Activated CD4-positive, alpha-beta T cell treated with anti-CD3 and anti-CD28 coated beads, Interleukin-2, amount 10 ng/mL, durations not matched to agents 7 days and 5 days (primary cell): ENCODE data around the gene OSBPL1A. TPM values are rescaled to one million over a fixed set of nuclear protein-coding genes. Genes with fewer than 3 reads are reported as not detected.

Source experiments
- CTCF ChIA-PET: fragments of 350-600 bp; sonication (Branson Sonifier 250); formaldehyde crosslinking; loops from one replicate; lab custom pipeline; 2021; ENCODE audit warnings: antibody characterized with exemption; lab: Charles Lee
- POLR2A ChIA-PET: fragments of 350-600 bp; sonication (Branson Sonifier 250); formaldehyde crosslinking; loops from one replicate; lab custom pipeline; 2021; ENCODE audit warnings: antibody characterized with exemption; lab: Charles Lee
- DNase-seq: peaks from one replicate; pipeline ENCODE4 v3.0.0-alpha.2; 2020
- H3K27ac Mint-ChIP-seq: one replicate; pipeline ENCODE4 v1.8.0; 2021; ENCODE audit warnings: mild to moderate bottlenecking, moderate library complexity, mixed read lengths
- H3K27me3 Mint-ChIP-seq: one replicate; pipeline ENCODE4 v1.8.0; 2021; ENCODE audit warnings: mixed read lengths
- H3K36me3 Mint-ChIP-seq: one replicate; pipeline ENCODE4 v1.8.0; 2021; ENCODE audit warnings: low read depth, mixed read lengths
- H3K4me1 Mint-ChIP-seq: one replicate; pipeline ENCODE4 v1.8.0; 2021; ENCODE audit warnings: mixed read lengths
- H3K4me3 Mint-ChIP-seq: one replicate; pipeline ENCODE4 v1.8.0; 2021; ENCODE audit warnings: mild to moderate bottlenecking, moderate library complexity, mixed read lengths
- H3K9me3 Mint-ChIP-seq: one replicate; pipeline ENCODE4 v1.8.0; 2021; ENCODE audit warnings: mixed read lengths
- total RNA-seq, 2 experiments: library from RNA; stranded (reverse); gene quantifications; one replicate each; pipeline ENCODE4 v1.2.3, GENCODE V29; 2021

Gene OSBPL1A
- total RNA-seq, 2 experiments from 2014 or later = 1.00 to 1.4 TPM

DNA sequence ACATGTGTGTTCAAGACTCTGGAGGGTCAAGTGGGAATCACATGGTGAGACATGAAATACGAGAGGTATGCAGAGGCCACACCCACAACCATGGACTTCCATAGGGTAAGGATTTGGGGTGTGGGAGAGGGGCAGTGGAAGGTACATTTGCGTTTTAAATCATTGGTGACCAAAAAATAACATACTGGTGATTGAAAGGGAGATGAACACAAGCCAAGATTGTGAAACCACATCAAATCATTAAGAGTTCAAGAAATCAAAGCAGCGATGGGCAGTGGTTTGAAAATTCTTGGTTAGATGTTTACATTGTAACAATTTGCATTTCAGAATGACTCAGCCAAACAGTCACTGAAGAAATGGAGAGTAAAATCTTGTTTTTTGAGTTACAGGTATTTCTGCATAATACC, 260.7 kb downstream of the OSBPL1A start:
- H3K27ac Mint-ChIP-seq = no peak overlapping the region
- CTCF ChIA-PET = no interaction called here
- H3K4me1 Mint-ChIP-seq = peaks cover 33% of the 10 kb centered on the region

DNA sequence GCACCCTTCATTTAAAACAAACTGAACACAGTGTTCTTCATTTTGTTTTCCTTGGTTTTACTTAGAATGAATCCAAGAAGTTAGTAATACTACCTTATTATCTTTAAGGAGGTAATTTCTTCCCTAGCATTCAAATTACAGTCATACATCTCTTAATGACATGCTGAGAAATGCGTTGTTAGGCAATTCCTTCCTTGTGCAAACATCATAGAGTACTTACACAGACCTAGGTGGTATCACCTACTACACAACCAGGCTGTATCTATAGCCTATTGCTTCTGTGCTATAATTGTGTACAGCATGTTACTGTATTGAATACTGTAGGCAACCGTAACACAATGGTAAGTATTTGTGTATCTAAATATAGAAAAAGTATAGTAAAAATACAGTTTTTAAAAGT, 267.1 kb downstream of the OSBPL1A start:
- H3K27me3 Mint-ChIP-seq = no peaks in the 10 kb centered on the region
- peaks cover 2% of the 10 kb centered on the region for H3K4me1 Mint-ChIP-seq
- H3K9me3 Mint-ChIP-seq = no peaks in the 10 kb centered on the region
- ChIA-PET CTCF (no interaction called here), POLR2A (no interaction called here)
- no peak overlapping the region for H3K4me3 Mint-ChIP-seq
- peaks cover 68% of the 10 kb centered on the region for H3K36me3 Mint-ChIP-seq
- H3K27ac Mint-ChIP-seq = no peak overlapping the region
- DNase-seq = no peak

More for the DNA sequence above, 260.7 kb downstream of the OSBPL1A start:
- DNase-seq = no peak
- Mint-ChIP-seq H3K36me3 (peaks cover 47% of the 10 kb centered on the region), H3K9me3 (no peaks in the 10 kb centered on the region), H3K27me3 (peaks cover 26% of the 10 kb centered on the region), H3K4me3 (no peak overlapping the region)
- POLR2A ChIA-PET = no interaction called here

DNA sequence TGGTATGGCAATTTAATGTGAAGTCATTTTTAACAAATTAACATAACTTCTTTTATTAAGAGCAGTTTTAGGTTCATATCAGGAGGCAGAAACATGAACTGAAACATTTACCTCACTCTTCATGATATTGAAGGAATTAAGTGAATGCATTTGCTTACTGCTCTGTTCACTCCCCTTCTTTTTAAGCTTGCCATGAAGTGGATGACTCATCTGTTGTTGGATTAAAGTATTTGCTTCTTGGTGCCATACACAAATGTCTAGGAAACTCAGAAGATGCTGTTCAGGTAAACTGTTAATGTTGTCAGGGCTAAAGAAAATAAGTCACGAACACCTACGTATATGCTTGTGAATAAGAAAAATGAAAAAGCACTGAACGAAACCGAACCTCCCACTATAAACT, 268.9 kb downstream of the OSBPL1A start:
- H3K4me1 Mint-ChIP-seq = peaks cover 2% of the 10 kb centered on the region
- no peaks in the 10 kb centered on the region for H3K9me3 Mint-ChIP-seq
- H3K27ac Mint-ChIP-seq = no peak overlapping the region
- CTCF ChIA-PET = no interaction called here
- no peak for DNase-seq
- POLR2A ChIA-PET = no interaction called here
- H3K4me3 Mint-ChIP-seq = no peak overlapping the region
- H3K36me3 Mint-ChIP-seq = peaks cover 62% of the 10 kb centered on the region
- H3K27me3 Mint-ChIP-seq = no peaks in the 10 kb centered on the region

DNA sequence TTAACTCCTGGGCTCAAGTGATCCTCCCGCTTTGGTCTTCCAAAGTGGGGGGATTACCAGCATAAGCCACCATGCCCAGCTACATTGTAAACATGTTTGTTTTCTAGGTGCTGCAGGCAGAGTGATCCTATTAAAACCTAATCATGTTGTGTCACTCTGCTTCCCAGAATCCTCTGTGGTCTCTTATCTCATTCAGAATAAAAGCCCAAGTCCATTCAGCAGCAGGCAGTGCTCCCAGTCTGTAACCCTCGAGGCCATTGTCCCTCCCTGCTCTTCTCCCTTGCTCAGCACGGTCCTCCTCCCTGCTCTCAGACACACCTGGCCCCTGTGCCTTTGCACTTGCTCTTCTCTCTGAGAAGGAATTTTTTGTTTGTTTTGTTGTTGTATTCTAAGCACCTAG, 269.9 kb downstream of the OSBPL1A start:
- Mint-ChIP-seq H3K9me3 (no peaks in the 10 kb centered on the region), H3K27ac (no peak overlapping the region), H3K27me3 (no peaks in the 10 kb centered on the region), H3K4me3 (no peak overlapping the region), H3K4me1 (peaks cover 2% of the 10 kb centered on the region), H3K36me3 (peaks cover 57% of the 10 kb centered on the region)
- ChIA-PET CTCF (no interaction called here), POLR2A (no interaction called here)
- no peak for DNase-seq

DNA sequence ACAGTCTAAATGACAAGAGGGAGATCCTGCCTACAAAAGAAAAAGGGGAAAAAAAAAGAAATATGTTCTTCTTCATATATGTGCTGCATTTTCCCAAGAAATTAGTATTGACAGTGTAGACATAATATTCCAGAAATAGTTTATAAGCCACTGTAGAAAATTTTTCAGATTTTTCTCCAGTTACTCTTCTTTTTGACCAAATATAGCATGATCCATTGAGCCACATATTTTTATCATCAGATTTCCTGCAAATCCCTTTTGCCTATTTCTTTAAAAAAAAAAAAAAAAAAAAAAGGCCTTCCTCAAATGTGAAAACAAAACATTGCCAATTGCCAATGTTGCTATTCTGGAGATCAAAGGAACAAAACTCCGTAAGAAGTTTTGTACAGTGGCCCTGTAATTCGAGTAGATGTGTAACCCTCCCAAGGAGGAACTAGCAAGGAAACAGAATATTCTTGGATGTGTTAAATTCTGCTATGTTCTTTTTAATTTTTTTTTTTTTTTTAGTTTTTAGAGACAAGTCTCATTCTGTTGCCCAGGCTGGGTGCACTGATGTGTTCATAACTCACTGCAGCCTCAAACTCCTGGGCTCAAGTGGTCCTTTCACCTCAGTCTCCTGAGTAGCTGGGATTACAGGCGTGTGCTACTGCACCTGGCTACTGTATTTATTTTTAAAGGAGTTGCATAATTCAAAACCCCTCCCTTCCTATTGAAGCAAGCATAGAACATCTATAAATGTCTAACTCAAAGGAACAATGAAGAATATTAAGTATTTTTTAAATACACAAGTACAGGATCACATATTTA, 271.3 kb downstream of the OSBPL1A start:
- Mint-ChIP-seq H3K27me3 (no peaks in the 10 kb centered on the region), H3K4me3 (no peak overlapping the region), H3K9me3 (no peaks in the 10 kb centered on the region), H3K27ac (no peak overlapping the region), H3K36me3 (peaks cover 52% of the 10 kb centered on the region), H3K4me1 (peaks cover 2% of the 10 kb centered on the region)
- CTCF ChIA-PET = interaction anchor here (0.7 kb wide), 1 partner anchor 32 kb away, joined by 3 read pairs; no protein-coding TSS in a partner anchor
- POLR2A ChIA-PET = no interaction called here
- no peak for DNase-seq

DNA sequence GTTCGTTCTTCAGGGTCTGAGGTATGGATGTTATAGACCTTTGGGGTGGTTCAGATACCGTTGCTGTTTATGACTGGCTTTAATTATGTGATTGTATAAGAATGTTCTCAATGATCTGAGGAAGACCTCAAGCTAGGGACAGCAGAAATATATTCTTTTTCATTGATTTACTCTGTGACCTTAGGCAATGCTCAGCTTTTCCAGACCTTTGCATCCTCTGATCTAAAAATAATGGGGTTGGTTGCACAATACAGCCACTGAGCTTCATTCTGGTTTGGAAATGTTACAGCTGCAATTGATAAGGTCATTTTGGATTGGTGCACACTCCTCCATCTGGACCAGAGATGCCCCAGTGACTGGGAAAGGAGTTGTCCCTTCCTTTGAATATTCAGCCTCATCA, 276.0 kb downstream of the OSBPL1A start:
- POLR2A ChIA-PET = interaction anchor here (0.7 kb wide), 1 partner anchor 236 kb away, joined by 11 read pairs; no protein-coding TSS in a partner anchor
- H3K4me3 Mint-ChIP-seq = no peak overlapping the region
- DNase-seq = no peak
- no peak overlapping the region for H3K27ac Mint-ChIP-seq
- no peaks in the 10 kb centered on the region for H3K27me3 Mint-ChIP-seq
- H3K9me3 Mint-ChIP-seq = no peaks in the 10 kb centered on the region
- H3K4me1 Mint-ChIP-seq = no peaks in the 10 kb centered on the region
- H3K36me3 Mint-ChIP-seq = peaks cover 47% of the 10 kb centered on the region
- CTCF ChIA-PET = no interaction called here

DNA sequence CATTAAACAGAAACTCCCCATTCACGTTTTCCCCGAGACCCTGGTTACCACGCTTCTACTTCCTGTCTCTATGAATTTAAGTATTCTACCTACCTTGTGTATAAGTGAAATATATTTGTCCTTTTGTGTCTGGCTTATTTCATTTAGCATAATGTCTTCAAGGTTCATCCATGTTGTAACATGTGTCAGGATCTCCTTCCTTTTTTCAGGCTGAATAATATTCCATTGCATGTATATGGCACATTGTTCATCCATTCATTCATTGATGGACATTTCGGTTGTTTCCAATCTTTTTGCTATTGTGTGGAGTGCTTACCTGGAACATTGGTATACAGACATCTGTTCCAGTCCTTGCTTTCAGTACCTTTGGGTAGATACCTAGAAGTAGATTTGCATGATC, 276.9 kb downstream of the OSBPL1A start:
- ChIA-PET POLR2A (no interaction called here), CTCF (interaction anchor here (1.3 kb wide), 1 partner anchor 201 kb away, joined by 8 read pairs; no protein-coding TSS in a partner anchor)
- peaks cover 1% of the 10 kb centered on the region for H3K4me1 Mint-ChIP-seq
- DNase-seq = no peak
- no peak overlapping the region for H3K4me3 Mint-ChIP-seq
- peaks cover 51% of the 10 kb centered on the region for H3K36me3 Mint-ChIP-seq
- H3K27ac Mint-ChIP-seq = no peak overlapping the region
- H3K9me3 Mint-ChIP-seq = no peaks in the 10 kb centered on the region
- no peaks in the 10 kb centered on the region for H3K27me3 Mint-ChIP-seq

DNA sequence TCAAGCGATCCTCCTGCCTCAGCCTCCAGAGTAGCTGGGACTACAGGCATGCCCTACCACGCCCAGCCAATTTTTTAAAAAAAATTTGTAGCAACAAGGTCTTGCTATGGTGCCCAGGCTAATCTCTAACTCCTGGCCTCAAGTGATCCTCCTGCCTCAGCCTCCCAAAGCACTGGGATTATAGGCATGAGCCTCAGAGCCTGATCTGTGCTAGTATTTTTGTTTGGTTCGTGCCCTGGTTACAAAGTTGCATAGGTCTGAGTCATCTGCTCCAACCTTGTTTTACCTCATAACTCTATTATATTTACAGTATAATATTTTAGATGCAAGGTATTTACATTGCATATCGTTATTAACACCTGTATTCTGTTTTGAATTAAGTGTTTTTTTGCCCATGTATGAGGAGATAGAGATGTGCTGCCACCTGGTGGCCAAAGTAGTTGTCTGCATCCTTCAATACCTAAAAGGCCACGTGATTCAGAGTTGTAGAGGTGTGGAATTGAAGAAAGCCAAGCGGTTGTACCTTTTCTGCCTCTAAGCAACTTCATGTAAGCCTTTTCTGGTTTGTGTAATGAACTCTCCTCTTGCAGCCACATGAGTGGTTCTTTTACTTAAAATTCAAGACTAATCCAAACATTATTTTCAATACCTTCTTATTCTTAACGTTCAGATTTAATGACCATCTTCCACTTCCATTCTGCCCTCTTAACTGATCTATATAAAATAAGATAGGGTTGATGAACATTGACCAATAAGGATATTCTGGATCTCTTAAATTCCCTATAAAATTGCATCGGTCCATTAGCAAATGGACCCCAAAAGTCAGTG, 278.7 kb downstream of the OSBPL1A start:
- no peaks in the 10 kb centered on the region for H3K9me3 Mint-ChIP-seq
- CTCF ChIA-PET = interaction anchor here (0.5 kb wide), 1 partner anchor 409 kb away, joined by 3 read pairs; no protein-coding TSS in a partner anchor
- DNase-seq = peak; percentile 85
- H3K4me3 Mint-ChIP-seq = no peak overlapping the region
- no peaks in the 10 kb centered on the region for H3K27me3 Mint-ChIP-seq
- POLR2A ChIA-PET = no interaction called here
- peaks cover 57% of the 10 kb centered on the region for H3K36me3 Mint-ChIP-seq
- H3K4me1 Mint-ChIP-seq = peaks cover 19% of the 10 kb centered on the region
- H3K27ac Mint-ChIP-seq = no peak overlapping the region

DNA sequence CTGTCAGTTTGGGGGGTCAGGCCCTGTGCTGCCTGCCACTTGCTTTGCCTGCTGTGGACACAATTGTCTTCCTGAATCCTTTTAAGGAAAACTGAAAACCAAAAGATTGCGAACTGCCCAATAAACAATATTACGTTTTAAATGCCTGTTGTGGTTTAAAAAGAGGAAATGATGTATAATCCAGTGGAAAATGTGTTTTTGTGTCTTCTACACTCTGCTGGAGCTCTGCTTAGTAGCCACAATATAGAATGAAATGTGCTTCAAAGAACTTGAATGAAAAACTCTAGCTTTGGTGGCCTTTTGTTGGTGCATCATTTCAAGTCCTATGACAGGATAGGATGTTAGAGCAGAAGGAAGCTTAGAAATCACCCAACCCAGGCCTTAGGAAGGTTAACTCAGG, 282.0 kb downstream of the OSBPL1A start:
- POLR2A ChIA-PET = no interaction called here
- peaks cover 23% of the 10 kb centered on the region for H3K4me1 Mint-ChIP-seq
- H3K27ac Mint-ChIP-seq = peak overlapping the region; percentile 37
- DNase-seq = no peak
- peaks cover 60% of the 10 kb centered on the region for H3K36me3 Mint-ChIP-seq
- no peaks in the 10 kb centered on the region for H3K9me3 Mint-ChIP-seq
- CTCF ChIA-PET = interaction anchor here (0.9 to 1.5 kb wide), 4 partner anchors 20 to 147 kb away, joined by 3 to 6 read pairs (median 3); no protein-coding TSS in a partner anchor
- H3K27me3 Mint-ChIP-seq = no peaks in the 10 kb centered on the region
- H3K4me3 Mint-ChIP-seq = no peak overlapping the region

DNA sequence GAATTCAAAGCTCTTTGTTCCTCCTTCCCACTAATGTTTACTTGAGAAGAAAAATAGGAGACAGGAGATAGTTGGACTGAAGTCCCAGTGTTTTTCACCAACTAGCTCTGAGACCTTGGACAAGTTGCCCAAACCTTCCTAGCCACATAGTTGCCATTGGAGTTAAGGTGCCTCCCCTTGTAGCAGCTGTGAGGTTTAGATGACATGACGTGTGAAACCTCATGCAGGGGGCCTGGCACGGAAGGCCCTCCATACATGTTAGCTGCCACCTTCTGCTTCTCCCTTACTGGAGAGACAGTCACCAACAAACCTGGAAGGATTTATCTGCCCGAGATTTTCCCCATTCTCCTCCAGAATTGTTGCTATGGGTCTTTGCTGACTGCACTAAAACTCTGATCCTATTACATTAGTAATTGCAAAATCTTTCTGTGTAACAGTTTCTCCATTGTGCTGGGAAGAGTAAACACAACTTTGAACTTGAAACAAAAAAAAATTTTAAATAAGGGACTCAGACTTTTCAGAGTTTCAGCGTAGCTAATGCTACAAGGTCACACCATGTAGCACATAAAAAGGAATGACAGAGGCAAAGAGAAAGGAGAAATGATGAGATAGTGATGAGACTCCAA, 282.6 kb downstream of the OSBPL1A start:
- Mint-ChIP-seq H3K4me1 (peaks cover 23% of the 10 kb centered on the region), H3K27ac (no peak overlapping the region), H3K4me3 (no peak overlapping the region), H3K9me3 (no peaks in the 10 kb centered on the region), H3K36me3 (peaks cover 54% of the 10 kb centered on the region), H3K27me3 (no peaks in the 10 kb centered on the region)
- ChIA-PET CTCF (interaction anchor here (0.8 to 1.5 kb wide), 6 partner anchors 20 to 147 kb away, joined by 3 to 6 read pairs (median 3); no protein-coding TSS in a partner anchor), POLR2A (no interaction called here)
- DNase-seq = no peak

DNA sequence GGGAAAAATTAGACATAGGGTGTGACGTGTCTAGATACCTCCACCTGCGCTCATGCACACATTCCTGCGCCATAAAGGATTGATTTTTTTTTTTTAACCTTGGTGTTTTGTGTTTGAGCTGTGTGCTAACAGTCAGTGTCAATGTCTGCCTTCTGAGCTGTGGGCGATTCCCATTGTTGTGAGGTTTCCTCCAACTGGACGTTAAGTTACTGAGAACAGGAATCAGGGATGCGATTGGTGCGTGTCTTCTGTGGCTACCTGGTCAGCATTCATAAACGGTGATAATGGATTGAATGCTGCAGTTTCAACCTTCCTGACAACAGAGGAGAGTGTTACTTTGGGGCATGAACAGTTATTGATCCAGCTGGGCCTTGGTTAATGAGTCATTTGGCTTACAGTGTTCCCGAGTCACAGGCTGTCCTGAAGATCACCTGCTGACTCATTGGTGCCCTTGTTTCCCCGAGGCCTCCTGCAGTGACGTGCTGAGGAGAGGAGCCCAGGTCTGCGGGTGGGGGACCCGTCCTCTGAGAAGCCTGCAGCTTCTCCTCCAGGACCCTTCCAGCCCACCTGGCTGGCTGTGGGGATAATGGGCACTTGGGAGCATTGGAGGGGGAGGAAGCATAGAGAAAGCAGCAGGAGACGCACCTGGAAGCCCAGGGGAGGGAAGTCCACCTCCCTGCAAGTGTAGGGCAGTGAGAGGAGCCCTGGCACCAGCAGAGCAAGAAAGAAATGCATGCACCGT, 284.6 kb downstream of the OSBPL1A start:
- ChIA-PET CTCF (interaction anchor here (0.9 to 1.4 kb wide), 3 partner anchors 19 to 136 kb away, joined by 3 to 4 read pairs (median 3); no protein-coding TSS in a partner anchor), POLR2A (no interaction called here)
- H3K9me3 Mint-ChIP-seq = no peaks in the 10 kb centered on the region
- H3K4me3 Mint-ChIP-seq = no peak overlapping the region
- H3K36me3 Mint-ChIP-seq = peaks cover 44% of the 10 kb centered on the region
- H3K27ac Mint-ChIP-seq = no peak overlapping the region
- DNase-seq = no peak
- peaks cover 23% of the 10 kb centered on the region for H3K4me1 Mint-ChIP-seq
- H3K27me3 Mint-ChIP-seq = no peaks in the 10 kb centered on the region

DNA sequence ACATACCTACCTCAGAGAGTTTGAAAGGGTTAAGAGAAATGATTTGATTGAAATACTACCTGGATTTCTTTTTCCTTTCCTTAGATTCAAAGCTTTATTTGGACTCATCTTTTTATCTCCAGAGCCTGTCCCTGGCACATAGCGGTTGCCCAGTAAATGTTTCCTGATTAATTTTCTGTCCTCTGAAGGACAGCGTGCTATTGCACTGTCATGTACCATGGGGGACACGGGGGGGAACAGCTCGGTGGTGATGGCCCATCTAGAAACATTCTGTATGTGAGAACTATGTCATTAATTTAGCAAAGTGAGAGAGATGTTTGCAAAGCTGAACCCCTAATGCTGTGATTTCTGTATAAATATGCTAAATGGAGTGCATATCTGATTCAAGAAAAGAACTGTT, 285.2 kb downstream of the OSBPL1A start:
- H3K27me3 Mint-ChIP-seq = no peaks in the 10 kb centered on the region
- ChIA-PET CTCF (interaction anchor here (0.9 to 1.4 kb wide), 3 partner anchors 25 to 135 kb away, joined by 3 to 4 read pairs (median 3); no protein-coding TSS in a partner anchor), POLR2A (no interaction called here)
- no peaks in the 10 kb centered on the region for H3K9me3 Mint-ChIP-seq
- H3K4me3 Mint-ChIP-seq = no peak overlapping the region
- H3K27ac Mint-ChIP-seq = no peak overlapping the region
- DNase-seq = no peak
- H3K36me3 Mint-ChIP-seq = peaks cover 43% of the 10 kb centered on the region
- H3K4me1 Mint-ChIP-seq = peaks cover 23% of the 10 kb centered on the region
